ENCODE results near the gene TNNI2.
"Not testable (repeated sequence)": the region's sequence is repeated elsewhere in the genome, so short reads cannot be mapped to it uniquely, and the experiment has no call there.

The TNNI2 gene

DNA sequence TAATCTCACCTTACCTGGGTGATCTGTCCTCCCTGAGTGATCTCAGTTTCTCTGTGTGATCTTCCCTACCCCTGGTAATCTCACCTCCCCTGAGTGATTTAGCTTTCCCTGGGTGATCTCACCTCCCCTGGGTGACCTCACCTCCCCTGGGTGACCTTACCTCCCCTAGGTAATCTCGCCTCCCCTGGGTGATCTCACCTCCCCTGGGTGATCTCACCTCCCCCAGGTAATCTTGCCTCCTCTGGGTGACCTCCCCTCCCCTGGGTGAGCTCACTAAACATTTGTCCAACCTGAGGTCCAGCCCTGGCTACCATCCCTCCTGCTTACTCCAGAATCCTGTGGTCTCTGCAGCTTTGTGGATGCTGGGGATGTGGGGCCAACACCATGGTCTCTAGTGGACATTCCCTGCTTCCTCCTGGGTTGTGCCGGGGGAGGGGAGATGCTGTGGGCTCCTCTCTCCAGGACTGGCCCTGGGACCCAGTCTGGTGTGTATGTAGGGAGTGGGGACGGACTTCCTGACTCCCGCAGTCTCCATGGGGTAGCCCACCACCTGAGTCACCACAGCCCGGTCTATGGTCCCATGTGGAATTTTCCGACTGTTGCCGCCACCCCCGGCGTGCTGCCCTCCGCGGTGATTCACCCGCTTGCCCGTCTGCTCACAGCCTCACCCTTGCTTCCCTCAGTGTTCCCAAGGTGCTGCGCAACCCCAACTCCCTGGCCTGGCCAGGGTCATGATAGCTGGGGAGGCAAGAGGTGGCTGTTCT is 24.0 kb downstream of the TNNI2 start:
- DNase-seq = no peak

DNA sequence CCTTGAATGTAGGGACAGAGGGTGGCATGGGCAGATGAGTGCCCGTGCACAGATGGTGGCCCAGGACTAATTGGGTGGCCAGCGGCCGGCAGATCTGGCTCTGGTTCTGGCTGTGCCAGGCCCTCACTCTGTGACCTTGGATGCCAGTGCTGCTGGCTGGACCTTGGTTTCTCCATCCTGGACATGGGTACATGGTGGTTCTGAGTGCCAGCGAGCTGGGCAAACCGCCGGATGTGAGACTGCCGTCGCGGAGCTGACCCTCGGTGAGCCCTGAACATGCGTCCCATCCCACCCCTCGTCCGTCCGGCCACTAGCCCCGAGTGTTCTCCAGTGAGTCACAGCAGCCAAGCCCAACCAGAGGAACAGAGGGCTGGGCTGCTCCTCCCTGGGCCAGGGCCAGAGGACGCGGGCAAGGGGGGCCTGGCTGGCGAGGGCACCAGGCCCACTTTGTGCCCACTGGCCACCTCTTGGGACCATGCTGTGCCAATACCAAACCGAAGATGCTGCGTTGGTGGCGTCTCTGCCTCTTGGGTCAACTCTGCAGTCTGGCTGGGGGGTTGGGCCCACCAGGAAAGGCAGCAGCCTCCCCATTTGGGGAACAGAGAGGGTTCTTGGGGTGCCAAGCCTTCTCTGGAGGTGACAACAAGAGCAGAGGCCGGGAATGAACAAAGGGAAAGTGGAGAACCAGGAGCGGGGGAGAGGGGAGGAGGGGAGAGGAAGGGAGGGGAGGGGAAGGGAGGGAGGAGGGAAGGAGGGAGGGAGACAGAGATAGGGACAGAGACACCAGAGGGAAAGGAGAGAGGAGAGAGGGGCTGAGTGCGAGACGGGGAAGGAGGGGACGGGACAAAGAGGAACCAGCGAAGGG is 24.8 kb downstream of the TNNI2 start:
- DNase-seq = no peak

DNA sequence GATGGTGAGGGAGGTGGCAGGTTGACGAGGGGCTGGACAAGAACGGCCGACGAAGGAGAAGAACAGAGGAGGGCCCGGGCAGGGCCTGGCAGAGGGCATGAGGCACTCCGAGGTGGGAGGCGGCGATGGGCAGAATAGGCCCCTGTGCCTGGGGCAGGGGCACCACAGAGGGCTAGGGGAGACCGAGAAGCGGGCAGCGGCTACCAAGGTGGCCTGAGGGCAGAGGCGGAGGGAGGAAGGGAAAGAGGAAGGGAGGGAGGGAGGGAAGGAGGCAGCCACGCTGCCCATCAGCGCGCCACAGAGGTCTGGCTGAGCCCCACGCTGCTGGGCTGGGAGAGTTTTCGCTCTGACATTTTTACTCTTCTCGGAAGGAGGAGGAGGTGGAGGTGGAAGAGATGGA is 25.4 kb downstream of the TNNI2 start:
- DNase-seq = no peak

DNA sequence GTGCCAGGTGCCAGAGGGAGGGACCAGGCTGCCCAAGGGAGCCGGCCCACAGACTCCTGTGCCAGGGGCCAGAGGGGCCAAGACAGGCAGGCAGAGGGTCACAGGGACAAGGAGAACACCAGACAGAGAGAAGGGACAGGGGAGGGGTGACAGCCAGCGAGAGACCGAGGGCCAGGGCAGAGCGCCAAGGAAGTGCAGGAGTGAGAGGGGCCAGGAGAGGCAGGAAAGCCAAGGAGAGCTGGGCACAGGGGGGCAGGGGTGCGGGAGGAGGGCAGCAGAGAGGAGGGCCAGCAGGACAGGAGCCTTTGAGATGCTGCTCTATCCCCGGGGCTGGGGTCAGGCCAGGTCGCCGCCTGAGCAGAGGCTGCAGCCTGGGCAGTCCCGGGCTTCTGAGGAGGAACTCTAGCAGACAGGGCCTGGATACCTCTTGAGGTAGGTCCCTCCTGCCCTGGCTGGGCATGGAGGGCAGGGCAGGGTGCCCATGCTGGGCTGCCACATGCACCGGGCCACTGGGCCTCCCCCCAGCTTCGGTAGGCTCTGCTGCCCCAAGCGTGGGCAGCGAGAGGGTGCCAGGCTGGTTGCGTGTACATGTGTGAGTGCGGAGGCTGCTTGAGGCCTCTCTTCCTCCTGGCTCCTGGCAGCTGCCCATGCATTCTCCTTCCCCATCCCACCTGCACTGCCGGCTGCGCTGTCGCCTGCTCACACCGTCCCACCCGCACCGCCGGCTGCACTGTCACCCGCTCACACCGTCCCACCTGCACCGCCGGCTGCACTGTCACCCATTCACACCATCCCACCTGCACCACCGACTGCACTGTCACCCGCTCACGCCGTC is 26.3 kb downstream of the TNNI2 start:
- DNase-seq = no peak

DNA sequence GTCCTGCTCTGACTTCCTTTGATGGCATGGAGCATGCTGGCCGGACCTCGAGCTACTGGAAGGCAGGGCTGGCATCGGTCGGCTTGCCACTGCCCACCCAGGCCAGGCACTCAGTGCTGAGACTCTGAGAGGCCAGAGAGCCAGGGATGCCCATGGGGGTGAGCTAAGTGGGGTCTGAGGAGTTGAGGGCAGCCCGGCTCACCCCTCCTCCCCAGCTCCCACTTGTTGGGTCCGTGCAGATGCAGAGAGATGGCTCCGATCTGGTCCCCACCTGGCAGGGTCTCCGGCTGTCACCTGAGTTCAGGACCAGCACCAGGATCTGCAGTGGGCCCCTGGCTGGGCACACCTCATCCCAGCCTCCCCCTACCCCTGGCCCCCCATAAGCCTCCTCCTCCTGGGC is 27.4 kb downstream of the TNNI2 start:
- DNase-seq = no peak

DNA sequence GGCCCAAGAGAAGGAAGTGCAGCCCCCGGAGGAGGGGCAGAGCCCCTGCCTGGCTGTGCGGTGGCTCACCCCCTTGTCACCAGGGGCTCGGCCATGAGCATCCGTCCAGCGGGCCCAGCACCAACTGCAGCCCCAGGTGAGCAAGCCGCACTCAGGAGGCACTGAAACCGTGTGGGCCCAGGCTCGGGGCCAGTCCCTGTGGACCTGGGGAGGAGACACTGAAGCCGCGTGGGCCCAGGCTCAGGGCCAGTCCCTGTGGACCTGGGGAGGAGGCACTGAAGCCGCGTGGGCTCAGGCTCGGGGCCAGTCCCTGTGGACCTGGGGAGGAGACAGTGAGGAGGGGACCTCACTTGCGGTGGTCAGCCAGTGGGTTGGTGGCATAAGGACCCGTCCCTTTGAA is 28.0 kb downstream of the TNNI2 start:
- no peak for DNase-seq

DNA sequence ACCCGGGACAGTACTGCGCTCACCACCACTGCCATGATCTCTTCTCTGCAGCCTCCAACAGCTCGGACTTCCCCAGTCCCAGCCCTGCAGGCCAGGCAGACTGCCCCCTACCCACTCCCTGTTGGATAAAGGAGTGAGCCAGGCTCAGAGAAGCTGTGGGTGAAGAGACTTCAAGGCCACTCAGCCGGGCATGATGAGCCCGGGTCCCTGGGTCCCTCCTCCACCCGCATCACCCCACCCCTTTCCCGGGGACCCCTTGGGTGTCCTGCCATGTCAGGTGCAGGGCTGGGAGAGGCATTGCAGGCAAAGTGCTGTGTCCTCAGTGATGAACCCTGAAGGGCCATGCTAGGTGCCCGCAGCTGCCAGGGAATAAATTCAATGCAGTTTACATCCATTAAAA is 28.6 kb downstream of the TNNI2 start:
- DNase-seq = no peak

DNA sequence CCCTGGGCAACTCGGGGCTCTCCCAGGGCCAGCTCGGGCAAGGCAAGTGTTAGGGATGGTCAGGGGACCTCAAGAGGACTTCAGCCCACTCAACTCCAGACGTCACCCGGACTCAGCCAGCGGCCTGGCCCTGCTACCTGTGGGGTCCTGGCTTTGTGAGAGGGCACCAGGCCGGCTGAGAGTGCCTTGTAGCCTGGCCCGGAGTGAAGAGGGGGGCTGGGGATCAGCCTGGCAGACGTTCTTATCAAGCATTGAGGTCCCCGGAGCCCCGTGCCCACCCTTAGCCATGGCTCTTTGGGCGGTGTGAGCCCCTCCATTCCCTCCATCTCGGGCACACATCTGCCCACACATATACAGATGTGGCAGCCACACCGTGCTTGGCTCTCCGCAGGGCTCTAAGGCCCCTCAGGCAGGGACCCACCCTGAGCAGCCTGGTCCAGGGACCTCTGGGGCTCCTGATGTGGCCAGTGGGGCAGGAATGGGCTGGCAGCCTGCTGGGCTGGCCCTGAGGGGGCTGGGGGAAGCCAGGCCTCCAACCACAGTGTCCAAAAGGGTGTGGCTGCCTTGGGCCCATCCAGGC is 29.4 kb downstream of the TNNI2 start:
- DNase-seq = no peak

DNA sequence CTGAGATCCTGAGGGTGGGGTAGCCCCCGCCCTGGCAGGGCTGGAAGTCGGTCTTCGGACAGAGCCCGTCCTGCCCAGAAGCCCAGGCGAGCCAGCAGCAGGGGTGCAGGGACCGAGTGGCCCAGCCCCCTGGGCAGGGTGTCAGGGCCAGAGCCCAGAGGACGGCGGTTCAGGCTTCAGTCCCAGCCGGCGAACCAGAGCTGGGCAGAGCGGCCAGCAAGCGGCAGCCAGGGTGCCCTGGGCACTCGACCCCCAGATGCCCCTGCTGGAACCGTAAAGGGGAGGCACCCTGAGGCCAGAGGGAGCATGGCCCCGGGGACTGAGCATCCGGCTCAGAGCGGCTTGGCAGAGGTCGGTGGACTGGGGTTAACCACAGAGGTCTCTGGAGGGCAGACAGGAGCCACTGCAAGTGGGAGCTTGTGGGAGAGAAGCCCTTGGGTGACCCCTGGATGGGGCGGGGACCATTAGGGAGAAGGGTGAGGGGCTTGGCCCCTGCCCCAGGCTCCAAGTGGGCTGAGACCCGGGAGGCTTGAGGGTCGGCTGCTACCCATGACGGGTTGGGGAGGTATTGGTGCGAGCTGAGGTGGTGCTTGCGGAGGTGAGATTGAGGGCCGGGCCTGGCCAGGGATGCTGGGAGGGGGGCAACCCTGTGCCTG is 30.0 kb downstream of the TNNI2 start:
- DNase-seq = no peak

DNA sequence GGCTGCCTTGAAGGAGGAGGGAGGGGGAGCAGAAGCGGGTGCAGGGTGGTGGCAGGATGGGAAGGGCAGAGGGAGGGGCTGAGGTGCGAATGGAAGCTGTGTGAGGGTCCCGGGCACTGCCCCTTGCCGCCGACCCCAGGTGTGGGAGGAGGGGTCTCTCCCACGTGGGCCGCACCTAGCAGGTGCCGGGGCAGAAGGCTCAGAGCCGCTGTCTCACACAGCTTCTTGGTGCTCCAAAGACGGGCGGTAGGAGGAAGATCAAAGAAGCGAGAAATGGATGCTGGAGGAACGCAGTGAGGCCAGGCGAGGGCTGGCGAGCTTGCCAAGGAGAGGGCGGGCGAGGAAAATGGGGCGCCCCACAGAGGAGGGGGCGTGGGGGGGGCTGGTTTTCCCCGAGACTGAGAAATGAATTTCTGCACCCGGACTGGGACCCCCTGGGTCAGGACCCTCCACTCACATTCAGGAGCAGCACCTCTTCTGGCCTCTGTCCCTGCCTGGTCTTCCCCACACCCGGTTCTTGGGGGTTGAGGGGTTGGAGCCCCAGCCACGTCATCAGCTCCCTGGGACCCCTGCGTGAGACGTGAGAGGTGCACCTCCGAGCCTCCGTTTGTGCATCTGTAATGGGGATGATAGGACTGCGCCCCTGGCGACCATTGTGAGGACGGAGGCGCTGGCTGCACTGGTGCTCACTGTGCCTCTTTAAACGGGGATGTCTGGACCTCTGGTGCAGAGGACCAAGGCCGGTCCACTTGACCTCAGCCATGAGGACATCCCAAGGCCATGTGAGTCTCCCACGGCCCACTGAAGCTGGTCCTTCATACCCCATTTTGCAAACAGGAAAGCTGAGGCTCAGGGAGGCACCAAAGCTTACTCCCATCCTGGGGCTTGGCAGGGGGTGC is 30.9 kb downstream of the TNNI2 start:
- no peak for DNase-seq

DNA sequence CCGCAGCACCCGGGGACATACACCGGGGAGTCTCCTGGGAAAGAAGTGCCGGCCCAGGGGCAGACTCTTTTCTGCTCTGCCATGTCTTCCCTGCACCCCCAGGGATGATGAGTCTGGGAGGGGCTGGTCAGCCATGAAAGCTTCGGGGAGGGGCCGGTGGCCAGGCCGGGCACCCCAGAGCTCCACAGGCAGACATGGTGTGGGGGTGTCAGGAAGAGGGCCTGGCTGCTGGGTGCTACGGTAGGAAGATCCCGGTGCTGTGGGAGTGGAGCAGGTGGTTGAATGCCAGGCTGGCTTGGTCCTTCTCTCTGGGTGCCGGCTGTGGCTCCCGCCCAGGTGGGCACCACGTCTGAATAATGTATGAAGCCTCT is 31.5 kb downstream of the TNNI2 start:
- DNase-seq = no peak

DNA sequence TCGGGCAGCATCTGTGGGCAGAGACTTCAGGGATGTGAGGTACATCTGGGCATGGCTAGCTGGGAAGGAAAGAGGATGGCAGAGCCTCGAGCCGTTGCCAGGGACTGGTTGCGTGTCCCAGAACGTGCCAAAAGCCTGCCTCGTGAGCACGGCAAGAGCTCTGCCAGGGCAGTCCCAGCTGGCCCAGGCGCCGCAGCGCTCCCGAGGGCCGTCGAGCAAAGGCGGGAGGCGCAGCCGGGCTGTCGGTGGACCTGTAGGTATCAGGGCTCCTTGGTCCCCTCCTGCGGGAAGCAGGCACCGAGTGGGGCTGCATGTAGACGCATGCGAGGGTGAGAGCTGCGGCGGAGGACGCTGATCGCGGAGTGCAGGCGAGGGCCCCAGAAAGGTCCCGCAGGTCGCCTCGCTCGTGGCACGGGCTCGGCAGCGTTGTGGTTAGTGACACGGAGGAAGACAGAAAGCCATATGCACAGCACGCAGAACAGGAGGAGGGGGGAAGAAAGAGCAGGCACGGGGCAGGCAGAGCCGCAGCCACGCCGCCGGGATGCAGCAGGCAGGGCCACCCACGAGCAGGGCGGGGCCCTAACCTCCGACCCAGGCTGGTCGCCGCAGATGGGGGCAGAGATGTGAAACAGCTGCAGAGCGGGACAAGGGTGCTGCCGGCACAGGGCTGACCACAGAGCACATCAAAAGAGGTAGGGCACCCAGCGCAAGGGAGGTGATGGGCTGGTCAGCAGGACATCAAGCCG is 32.1 kb downstream of the TNNI2 start:
- no peak for DNase-seq

DNA sequence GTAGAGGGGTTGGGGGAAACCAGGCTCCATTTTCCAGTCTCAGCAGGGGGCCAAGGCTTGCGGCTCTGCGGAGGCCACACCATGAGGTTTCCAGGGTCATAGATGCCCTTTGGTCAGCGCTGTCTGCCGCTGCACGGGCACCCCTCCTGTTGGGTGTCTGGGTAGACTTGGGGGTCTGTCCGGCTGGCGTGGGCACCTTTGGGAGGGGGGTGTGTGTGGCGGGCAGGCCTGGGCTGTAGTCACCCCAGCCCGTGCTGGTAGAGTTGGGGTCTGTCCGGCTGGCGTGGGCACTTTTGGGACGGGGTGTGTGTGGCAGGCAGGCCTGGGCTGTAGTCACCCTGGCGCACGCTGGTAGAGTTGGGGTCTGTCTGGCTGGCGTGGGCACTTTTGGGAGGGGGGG is 32.8 kb downstream of the TNNI2 start:
- no peak for DNase-seq

DNA sequence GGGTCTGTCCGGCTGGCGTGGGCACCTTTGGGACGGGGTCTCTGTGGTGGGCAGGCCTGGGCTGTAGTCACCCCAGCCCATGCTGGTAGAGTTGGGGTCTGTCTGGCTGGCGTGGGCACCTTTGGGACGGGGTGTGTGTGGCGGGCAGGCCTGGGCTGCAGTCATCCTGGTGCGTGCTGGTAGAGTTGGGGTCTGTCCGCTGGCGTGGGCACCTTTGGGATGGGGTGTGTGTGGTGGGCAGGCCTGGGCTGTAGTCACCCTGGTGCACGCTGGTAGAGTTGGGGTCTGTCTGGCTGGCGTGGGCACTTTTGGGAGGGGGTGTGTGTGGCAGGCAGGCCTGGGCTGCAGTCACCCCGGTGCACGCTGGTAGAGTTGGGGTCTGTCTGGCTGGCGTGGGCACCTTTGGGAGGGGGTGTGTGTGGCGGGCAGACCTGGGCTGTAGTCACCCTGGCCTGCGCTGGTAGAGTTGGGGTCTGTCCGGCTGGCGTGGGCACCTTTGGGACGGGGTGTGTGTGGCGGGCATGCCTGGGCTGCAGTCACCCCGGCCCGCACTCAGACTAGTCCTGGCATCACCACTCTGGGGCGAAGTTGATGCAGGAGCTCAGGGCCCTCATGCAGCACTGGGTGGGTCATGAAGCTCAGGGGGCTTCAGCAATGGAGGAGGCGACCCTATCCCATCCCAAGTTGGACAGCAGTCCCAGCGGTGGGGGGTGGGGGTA is 33.6 kb downstream of the TNNI2 start:
- DNase-seq = no peak

DNA sequence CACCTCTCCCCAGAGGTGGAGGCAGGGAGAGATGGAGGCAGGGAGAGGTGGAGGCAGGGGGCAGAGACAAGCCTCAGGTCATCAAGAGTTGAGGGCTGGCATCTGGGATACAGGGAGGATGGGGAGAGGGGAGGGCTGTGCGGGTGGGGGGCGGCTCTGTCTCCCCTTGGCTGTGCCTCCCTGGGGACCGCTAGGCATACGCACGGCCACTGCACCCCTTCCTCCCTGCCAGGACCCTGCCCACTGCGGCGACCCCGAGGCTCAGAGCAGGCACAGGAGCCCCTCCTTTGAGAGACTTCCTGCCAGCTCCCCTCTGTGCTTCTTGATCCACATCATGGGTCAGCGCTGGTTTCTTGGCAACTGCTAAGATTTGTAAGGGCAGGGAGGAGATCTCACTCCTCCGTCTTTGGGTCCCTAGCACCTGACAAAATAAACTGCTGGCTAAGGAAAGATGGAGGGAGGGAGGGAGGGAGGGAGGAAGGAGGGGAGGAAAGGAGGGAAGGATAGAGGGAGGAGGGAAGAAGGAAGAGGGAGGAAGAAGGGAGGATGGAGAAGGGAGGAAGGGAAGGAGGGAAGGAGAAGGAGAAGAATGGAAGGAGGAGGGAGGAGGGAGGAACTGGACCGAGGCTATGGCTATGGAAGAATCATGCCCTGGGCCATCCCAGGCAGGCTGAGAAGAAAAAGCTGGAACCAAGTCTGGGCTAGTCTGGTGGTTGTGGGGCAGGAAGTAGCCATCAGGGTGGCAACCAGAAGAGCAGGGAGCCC is 34.4 kb downstream of the TNNI2 start:
- DNase-seq = no peak

DNA sequence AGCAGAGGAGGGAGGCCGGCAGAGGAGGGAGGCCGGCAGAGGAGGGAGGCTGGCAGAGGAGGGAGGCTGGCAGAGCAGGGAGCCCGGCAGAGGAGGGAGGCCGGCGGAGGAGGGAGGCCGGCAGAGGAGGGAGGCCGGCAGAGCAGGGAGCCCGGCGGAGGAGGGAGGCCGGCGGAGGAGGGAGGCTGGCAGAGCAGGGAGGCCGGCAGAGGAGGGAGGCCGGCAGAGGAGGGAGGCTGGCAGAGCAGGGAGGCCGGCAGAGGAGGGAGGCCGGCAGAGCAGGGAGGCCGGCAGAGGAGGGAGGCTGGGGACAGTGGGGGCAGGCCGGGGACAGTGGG is 35.0 kb downstream of the TNNI2 start:
- DNase-seq = not testable (repeated sequence)

DNA sequence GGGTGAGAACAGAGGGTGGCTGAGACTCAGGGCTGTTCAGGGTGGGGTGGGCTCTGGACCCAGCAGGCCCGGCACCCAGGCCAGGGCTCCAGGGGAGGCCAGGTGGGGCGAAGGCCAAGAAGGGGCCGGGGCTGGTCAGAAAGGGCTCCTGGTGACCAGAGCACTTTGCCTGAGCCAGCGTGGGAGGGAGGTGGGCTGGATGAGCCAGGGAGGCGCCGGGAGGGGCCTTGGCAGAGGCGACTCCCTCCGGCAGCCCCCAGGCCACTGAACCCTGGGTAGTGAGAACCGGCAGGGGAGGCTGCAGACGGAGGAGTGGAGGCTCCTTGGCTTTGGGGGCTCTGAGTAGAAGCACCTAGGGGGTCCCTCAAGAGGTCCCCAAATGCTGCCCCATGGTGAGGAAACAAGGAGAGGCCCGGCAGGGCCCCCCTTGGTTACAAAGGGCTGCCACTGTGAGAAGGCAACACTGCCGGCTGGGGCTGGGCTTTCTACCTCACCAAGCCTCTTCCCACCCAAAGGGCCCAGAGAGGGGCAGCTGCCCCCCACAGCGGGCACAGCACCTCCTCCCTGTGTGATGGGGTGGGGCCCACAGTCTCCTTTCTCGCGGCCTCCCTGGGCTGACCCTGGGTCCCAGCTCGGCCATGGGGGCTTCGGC is 35.8 kb downstream of the TNNI2 start:
- DNase-seq = not testable (repeated sequence)

DNA sequence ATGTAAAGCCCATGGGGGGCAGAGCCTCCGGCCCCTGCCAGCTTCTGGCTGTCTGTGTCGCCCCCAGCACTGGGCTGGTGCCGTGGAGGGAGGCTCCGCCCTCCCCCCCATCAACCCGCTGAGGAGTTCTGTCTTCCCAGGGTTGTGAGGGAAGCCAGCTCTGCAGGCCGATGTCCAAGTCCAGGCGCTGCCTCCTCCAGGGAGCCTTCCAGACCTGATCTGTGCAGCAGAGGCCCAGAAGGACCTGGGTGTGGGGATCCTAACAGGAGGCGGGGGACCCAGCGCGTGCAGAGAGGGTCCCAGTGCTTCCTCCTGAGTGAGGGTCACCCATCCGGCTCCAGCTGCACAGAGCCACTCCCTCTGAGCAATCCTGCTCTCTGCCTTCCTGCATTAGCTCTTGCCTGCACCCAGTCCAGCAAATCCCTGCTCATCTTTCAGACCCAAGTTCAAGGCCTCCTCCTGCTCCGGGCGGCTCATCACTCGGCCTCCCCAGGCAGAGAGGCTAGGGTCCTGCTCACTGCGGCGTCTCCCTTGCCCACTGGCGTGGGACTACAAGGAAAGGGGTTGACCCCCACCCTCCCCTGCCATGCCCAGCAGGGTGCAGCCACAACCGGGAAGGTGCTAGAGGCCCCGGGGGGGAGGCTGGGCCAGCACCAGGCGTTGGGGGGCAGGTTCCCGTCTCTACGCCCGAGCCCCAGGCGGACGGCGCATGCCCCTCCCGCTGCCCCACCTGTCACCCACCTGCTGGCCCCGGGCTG is 36.5 kb downstream of the TNNI2 start:
- DNase-seq = no peak
